Gastrocnemius medialis (tissue), 4 donors: ENCODE results near the gene SPEN.

Experiments used
- CTCF ChIP-seq, 5 experiments: fragments of 450-650 bp in 3 of 5; fragments of 200-600 bp in 2 of 5; sonication (generic) in 2 of 5; IDR thresholded peaks in 4 of 5; conservative IDR thresholded peaks in 1 of 5; 1 replicate in 4 of 5; 2 replicates in 1 of 5; pipeline ENCODE4 v1.5.1; 2016 to 2019; ENCODE audit warnings: antibody characterized with exemption in 5 of 5, mild to moderate bottlenecking in 3 of 5, moderate library complexity in 3 of 5
- POLR2A ChIP-seq, 2 donors: fragments of 450-650 bp; IDR thresholded peaks; one replicate each; pipeline ENCODE4 v1.6.1; 2017; ENCODE audit warnings: antibody characterized with exemption in 2 of 2, mild to moderate bottlenecking in 2 of 2, moderate library complexity in 2 of 2

- TF ChIP-seq CTCF (IDR thresholded peaks at IDR 0.05 in 4 of 5, conservative IDR thresholded peaks at IDR 0.05 in 1 of 5) (no peak), POLR2A (IDR thresholded peaks at IDR 0.05) (no peak)
These were observed 91.2 kb downstream of the SPEN start for GRCh38 chr1:15938628-15939161.
